Activated naive CD4-positive, alpha-beta T cell treated with anti-CD3 and anti-CD28 coated beads, Interleukin-2, amount 50 U/mL, for 24 hours (primary cell): ENCODE data around the gene CCDC194.

ENCODE experiments used
- H3K27ac Mint-ChIP-seq: one replicate; pipeline ENCODE4 v1.8.0; 2021; ENCODE audit warnings: mild to moderate bottlenecking, mixed read lengths
- H3K27me3 Mint-ChIP-seq: one replicate; pipeline ENCODE4 v1.8.0; 2021; ENCODE audit warnings: mixed read lengths
- H3K36me3 Mint-ChIP-seq: one replicate; pipeline ENCODE4 v1.8.0; 2021; ENCODE audit warnings: mixed read lengths
- H3K4me1 Mint-ChIP-seq: one replicate; pipeline ENCODE4 v1.8.0; 2021; ENCODE audit warnings: mixed read lengths
- H3K4me3 Mint-ChIP-seq: one replicate; pipeline ENCODE4 v1.8.0; 2021; ENCODE audit warnings: mild to moderate bottlenecking, mixed read lengths
- H3K9me3 Mint-ChIP-seq: one replicate; pipeline ENCODE4 v1.8.0; 2021; ENCODE audit warnings: mixed read lengths

CCDC194 gene

GRCh38 chr19:17415121-17415520 is 21.1 kb upstream of the CCDC194 start:
- H3K27me3 Mint-ChIP-seq: no peaks in the 10 kb centered on the region
- no peaks in the 10 kb centered on the region for H3K9me3 Mint-ChIP-seq
- no peak overlapping the region for H3K4me3 Mint-ChIP-seq
- H3K27ac Mint-ChIP-seq: peak overlapping the region; percentile 23
- peaks cover 5% of the 10 kb centered on the region for H3K36me3 Mint-ChIP-seq
- H3K4me1 Mint-ChIP-seq: peaks cover 17% of the 10 kb centered on the region

GRCh38 chr19:17414097-17414496 is 20.1 kb upstream of the CCDC194 start:
- no peaks in the 10 kb centered on the region for H3K9me3 Mint-ChIP-seq
- H3K27ac Mint-ChIP-seq: no peak overlapping the region
- peaks cover 5% of the 10 kb centered on the region for H3K36me3 Mint-ChIP-seq
- peaks cover 10% of the 10 kb centered on the region for H3K4me1 Mint-ChIP-seq
- H3K4me3 Mint-ChIP-seq: no peak overlapping the region
- no peaks in the 10 kb centered on the region for H3K27me3 Mint-ChIP-seq

GRCh38 chr19:17411801-17412200 is 17.8 kb upstream of the CCDC194 start:
- Mint-ChIP-seq H3K27me3 (no peaks in the 10 kb centered on the region), H3K4me1 (peaks cover 19% of the 10 kb centered on the region), H3K36me3 (peaks cover 3% of the 10 kb centered on the region), H3K9me3 (no peaks in the 10 kb centered on the region), H3K4me3 (no peak overlapping the region), H3K27ac (peak overlapping the region; percentile 35)

- peaks cover under 1% of the 10 kb centered on the region for H3K36me3 Mint-ChIP-seq
- H3K27ac Mint-ChIP-seq: no peak overlapping the region
- H3K9me3 Mint-ChIP-seq: no peaks in the 10 kb centered on the region
- H3K4me3 Mint-ChIP-seq: no peak overlapping the region
- peaks cover 23% of the 10 kb centered on the region for H3K4me1 Mint-ChIP-seq
- no peaks in the 10 kb centered on the region for H3K27me3 Mint-ChIP-seq
Measured at GRCh38 chr19:17409990-17410389, 16.0 kb upstream of the CCDC194 start.

GRCh38 chr19:17406887-17407196 is 12.8 kb upstream of the CCDC194 start:
- H3K27me3 Mint-ChIP-seq: no peaks in the 10 kb centered on the region
- no peaks in the 10 kb centered on the region for H3K36me3 Mint-ChIP-seq
- peaks cover 24% of the 10 kb centered on the region for H3K4me1 Mint-ChIP-seq
- H3K27ac Mint-ChIP-seq: peak overlapping the region; percentile 94
- peak overlapping the region; percentile 89 for H3K4me3 Mint-ChIP-seq
- no peaks in the 10 kb centered on the region for H3K9me3 Mint-ChIP-seq

- H3K4me1 Mint-ChIP-seq: peaks cover 24% of the 10 kb centered on the region
- no peaks in the 10 kb centered on the region for H3K36me3 Mint-ChIP-seq
- H3K27ac Mint-ChIP-seq: peak overlapping the region; percentile 94
- H3K4me3 Mint-ChIP-seq: peak overlapping the region; percentile 89
- H3K27me3 Mint-ChIP-seq: no peaks in the 10 kb centered on the region
- H3K9me3 Mint-ChIP-seq: no peaks in the 10 kb centered on the region
Measured at GRCh38 chr19:17406046-17406886, 12.3 kb upstream of the CCDC194 start.

- H3K36me3 Mint-ChIP-seq: no peaks in the 10 kb centered on the region
- H3K4me1 Mint-ChIP-seq: peaks cover 24% of the 10 kb centered on the region
- peak within 1 kb of the TSS; percentile 89 for H3K4me3 Mint-ChIP-seq
Measured at GRCh38 chr19:17405250-17406045, 11.5 kb upstream of the CCDC194 start, which contains the start of gene BST2. TSS of gene BST2 (minus strand) at chr19:17405630. CDS start at chr19:17405575, 55 bp downstream.

GRCh38 chr19:17404621-17405249 is 10.7 kb upstream of the CCDC194 start:
- Mint-ChIP-seq H3K27ac (peak overlapping the region; percentile 94), H3K36me3 (no peaks in the 10 kb centered on the region), H3K9me3 (no peaks in the 10 kb centered on the region)

More at GRCh38 chr19:17405250-17406045, 11.5 kb upstream of the CCDC194 start, which contains the start of gene BST2:
- H3K9me3 Mint-ChIP-seq: no peaks in the 10 kb centered on the region
- peak within 1 kb of the TSS; percentile 94 for H3K27ac Mint-ChIP-seq
- H3K27me3 Mint-ChIP-seq: no peaks in the 10 kb centered on the region

GRCh38 chr19:17404015-17404414 is 10.0 kb upstream of the CCDC194 start:
- no peaks in the 10 kb centered on the region for H3K36me3 Mint-ChIP-seq
- H3K4me1 Mint-ChIP-seq: peaks cover 24% of the 10 kb centered on the region
- H3K9me3 Mint-ChIP-seq: no peaks in the 10 kb centered on the region
- H3K27me3 Mint-ChIP-seq: no peaks in the 10 kb centered on the region
- H3K4me3 Mint-ChIP-seq: peak overlapping the region; percentile 89
- peak overlapping the region; percentile 72 for H3K27ac Mint-ChIP-seq

More at GRCh38 chr19:17404621-17405249, 10.7 kb upstream of the CCDC194 start:
- H3K4me3 Mint-ChIP-seq: peak overlapping the region; percentile 89
- H3K27me3 Mint-ChIP-seq: no peaks in the 10 kb centered on the region
- peaks cover 24% of the 10 kb centered on the region for H3K4me1 Mint-ChIP-seq

GRCh38 chr19:17402982-17403855 is 9.2 kb upstream of the CCDC194 start:
- H3K36me3 Mint-ChIP-seq: no peaks in the 10 kb centered on the region
- peak overlapping the region; percentile 55 for H3K27ac Mint-ChIP-seq
- H3K4me3 Mint-ChIP-seq: peak overlapping the region; percentile 89
- H3K4me1 Mint-ChIP-seq: peaks cover 24% of the 10 kb centered on the region
- no peaks in the 10 kb centered on the region for H3K27me3 Mint-ChIP-seq
- H3K9me3 Mint-ChIP-seq: no peaks in the 10 kb centered on the region

GRCh38 chr19:17401628-17402027 is 7.6 kb upstream of the CCDC194 start:
- H3K36me3 Mint-ChIP-seq: no peaks in the 10 kb centered on the region
- H3K4me3 Mint-ChIP-seq: no peak overlapping the region

GRCh38 chr19:17398902-17399527 is 5.0 kb upstream of the CCDC194 start:
- Mint-ChIP-seq H3K27ac (no peak overlapping the region), H3K4me1 (peaks cover 11% of the 10 kb centered on the region), H3K27me3 (no peaks in the 10 kb centered on the region), H3K9me3 (no peaks in the 10 kb centered on the region), H3K36me3 (no peaks in the 10 kb centered on the region), H3K4me3 (no peak overlapping the region)

More at GRCh38 chr19:17401628-17402027, 7.6 kb upstream of the CCDC194 start:
- H3K4me1 Mint-ChIP-seq: peaks cover 11% of the 10 kb centered on the region
- no peak overlapping the region for H3K27ac Mint-ChIP-seq
- no peaks in the 10 kb centered on the region for H3K27me3 Mint-ChIP-seq
- no peaks in the 10 kb centered on the region for H3K9me3 Mint-ChIP-seq

GRCh38 chr19:17394891-17395415 is 957 bp upstream of the CCDC194 start:
- Mint-ChIP-seq H3K4me1 (peaks cover 20% of the 10 kb centered on the region), H3K9me3 (no peaks in the 10 kb centered on the region), H3K4me3 (no peak overlapping the region), H3K36me3 (no peaks in the 10 kb centered on the region), H3K27ac (peak overlapping the region; percentile 80), H3K27me3 (no peaks in the 10 kb centered on the region)

GRCh38 chr19:17393002-17393401 is 994 bp downstream of the CCDC194 start:
- Mint-ChIP-seq H3K4me3 (peak overlapping the region; percentile 11), H3K4me1 (peaks cover 20% of the 10 kb centered on the region), H3K27me3 (no peaks in the 10 kb centered on the region), H3K36me3 (no peaks in the 10 kb centered on the region), H3K9me3 (no peaks in the 10 kb centered on the region), H3K27ac (no peak overlapping the region)
